MCF 10A (cell line): ENCODE data around the gene KDM3B. TPM values are rescaled to one million over a fixed set of nuclear protein-coding genes. Genes with fewer than 3 reads are reported as not detected.

ENCODE experiments used
- BruUV-seq: library from RNA; stranded (reverse); fragments of 400-500 nt; replicated peaks from 2 replicates; lab custom pipeline; 2021; lab: Mats Ljungman, UMichigan
- CTCF ChIA-PET: fragments of 300-600 bp; sonication (Branson Sonifier 250); formaldehyde crosslinking; extraction: SDS; loops from one replicate; lab custom pipeline; 2021; ENCODE audit warnings: antibody characterized with exemption, inconsistent platforms; lab: Yijun Ruan, JAX
- POLR2A ChIA-PET: fragments of 300-600, 350-650 bp; sonication (Branson Sonifier 250); formaldehyde crosslinking; extraction: SDS; loops from one replicate; lab custom pipeline; 2020; ENCODE audit warnings: antibody characterized with exemption, inconsistent platforms; lab: Yijun Ruan, JAX
- DNase-seq: peaks from one replicate; pipeline ENCODE4 v3.0.0-alpha.2; 2018; ENCODE audit not compliant: unreplicated experiment
- H3K27ac Mint-ChIP-seq: one replicate; pipeline ENCODE4 v1.8.0; 2022; ENCODE audit warnings: mild to moderate bottlenecking, low read depth, mixed read lengths; ENCODE audit not compliant: unreplicated experiment
- H3K27me3 Mint-ChIP-seq: one replicate; pipeline ENCODE4 v1.8.0; 2022; ENCODE audit warnings: mixed read lengths; ENCODE audit not compliant: insufficient read depth, unreplicated experiment
- H3K36me3 Mint-ChIP-seq: one replicate; pipeline ENCODE4 v1.8.0; 2022; ENCODE audit warnings: mild to moderate bottlenecking, moderate library complexity, mixed read lengths; ENCODE audit not compliant: insufficient read depth, unreplicated experiment
- H3K4me1 Mint-ChIP-seq: one replicate; pipeline ENCODE4 v1.8.0; 2022; ENCODE audit warnings: mixed read lengths; ENCODE audit not compliant: insufficient read depth, unreplicated experiment
- H3K4me3 Mint-ChIP-seq: one replicate; pipeline ENCODE4 v1.8.0; 2022; ENCODE audit warnings: mild to moderate bottlenecking, moderate library complexity, mixed read lengths; ENCODE audit not compliant: unreplicated experiment
- H3K9me3 Mint-ChIP-seq: one replicate; pipeline ENCODE4 v1.8.0; 2022; ENCODE audit warnings: mixed read lengths; ENCODE audit not compliant: unreplicated experiment
- CTCF ChIP-seq: fragments of 200-600 bp; IDR thresholded peaks from one replicate; pipeline ENCODE4 v1.8.0; 2022; ENCODE audit warnings: antibody characterized with exemption, mild to moderate bottlenecking; ENCODE audit not compliant: unreplicated experiment
- intact Hi-C: fragments of 100-400 bp; cut with micrococcal nuclease; formaldehyde crosslinking; loops from 2 replicates; pipeline ENCODE4 v1.14.1; 2022
- total RNA-seq: library from RNA; stranded (reverse); gene quantifications from 2 replicates; pipeline ENCODE4 v1.2.3, GENCODE V29; 2022

The KDM3B gene
- total RNA-seq, 1 experiment from 2014 or later, result 57.8 TPM

GRCh38 chr5:138458384-138458783 is 105.9 kb downstream of the KDM3B start:
- no TSS peak for BruUV-seq
- POLR2A ChIA-PET, result interaction anchor here (0.6 to 5.1 kb wide), 3 partner anchors 45 to 85 kb away, joined by 5 to 18 read pairs (median 6); partner anchors contain the start of gene ETF1
- Mint-ChIP-seq H3K4me3 (no peak overlapping the region), H3K9me3 (no peaks in the 10 kb centered on the region), H3K36me3 (peaks cover under 1% of the 10 kb centered on the region), H3K4me1 (peaks cover 15% of the 10 kb centered on the region), H3K27ac (no peak overlapping the region), H3K27me3 (no peaks in the 10 kb centered on the region)
- DNase-seq, result no peak
- no peak for TF ChIP-seq CTCF
- intact Hi-C loops, result no loop called here
- CTCF ChIA-PET, result interaction anchor here (0.8 to 13.1 kb wide), 5 partner anchors 8 to 90 kb away, joined by 3 to 278 read pairs (median 3); no protein-coding TSS in a partner anchor

GRCh38 chr5:138458856-138459255 is 106.4 kb downstream of the KDM3B start:
- Mint-ChIP-seq H3K27ac (no peak overlapping the region), H3K9me3 (no peaks in the 10 kb centered on the region), H3K36me3 (peaks cover 5% of the 10 kb centered on the region), H3K4me3 (no peak overlapping the region), H3K27me3 (no peaks in the 10 kb centered on the region), H3K4me1 (peaks cover 20% of the 10 kb centered on the region)
- intact Hi-C loops, result no loop called here
- ChIA-PET POLR2A (interaction anchor here (5.1 to 15.2 kb wide), 2 partner anchors 41 to 45 kb away, joined by 18 to 626 read pairs; no protein-coding TSS in a partner anchor), CTCF (interaction anchor here (0.6 to 13.1 kb wide), 5 partner anchors 8 to 91 kb away, joined by 3 to 278 read pairs (median 111); no protein-coding TSS in a partner anchor)
- DNase-seq, result no peak
- TF ChIP-seq CTCF, result no peak
- BruUV-seq, result no TSS peak

- DNase-seq, result no peak
- Mint-ChIP-seq H3K4me1 (peaks cover 20% of the 10 kb centered on the region), H3K9me3 (no peaks in the 10 kb centered on the region), H3K27me3 (no peaks in the 10 kb centered on the region), H3K4me3 (no peak overlapping the region), H3K36me3 (peaks cover 7% of the 10 kb centered on the region), H3K27ac (no peak overlapping the region)
- no peak for TF ChIP-seq CTCF
- ChIA-PET CTCF (interaction anchor here (0.6 to 11.4 kb wide), 5 partner anchors 9 to 90 kb away, joined by 5 to 268 read pairs (median 111); no protein-coding TSS in a partner anchor), POLR2A (interaction anchor here (3.1 to 15.2 kb wide), 2 partner anchors 41 to 83 kb away, joined by 26 to 626 read pairs; partner anchors contain the start of gene ETF1)
- intact Hi-C loops, result no loop called here
- BruUV-seq, result no TSS peak
Observed at GRCh38 chr5:138459311-138459933, 106.9 kb downstream of the KDM3B start.

GRCh38 chr5:138460032-138460693 is 107.7 kb downstream of the KDM3B start:
- CTCF ChIA-PET, result interaction anchor here (7.1 to 11.4 kb wide), 4 partner anchors 10 to 89 kb away, joined by 66 to 268 read pairs (median 149); no protein-coding TSS in a partner anchor
- Mint-ChIP-seq H3K4me3 (no peak overlapping the region), H3K27me3 (no peaks in the 10 kb centered on the region)

More at GRCh38 chr5:138460032-138460693, 107.7 kb downstream of the KDM3B start:
- no peak for TF ChIP-seq CTCF
- intact Hi-C loops, result loop anchor here (5.0 kb wide), 1 partner anchor 802 kb away; no protein-coding TSS in a partner anchor
- Mint-ChIP-seq H3K4me1 (peaks cover 20% of the 10 kb centered on the region), H3K27ac (no peak overlapping the region), H3K36me3 (peaks cover 13% of the 10 kb centered on the region), H3K9me3 (no peaks in the 10 kb centered on the region)
- no TSS peak for BruUV-seq
- no peak for DNase-seq
- POLR2A ChIA-PET, result interaction anchor here (0.8 to 15.2 kb wide), 8 partner anchors 10 to 106 kb away, joined by 3 to 626 read pairs (median 4); partner anchors contain the start of gene ETF1
